ENCODE data around the gene RNF217.
A peak's percentile ranks its signal among the peaks of the same experiment; 100 is the strongest.
"Not testable (repeated sequence)": the region's sequence is repeated elsewhere in the genome, so short reads cannot be mapped to it uniquely, and the experiment has no call there.

Gene RNF217

GRCh38 chr6:125020385-125020784, 58.1 kb downstream of the RNF217 start:
- no peak for DNase-seq

- DNase-seq: no peak
Observed at GRCh38 chr6:125022391-125022989, 60.3 kb downstream of the RNF217 start.

DNA sequence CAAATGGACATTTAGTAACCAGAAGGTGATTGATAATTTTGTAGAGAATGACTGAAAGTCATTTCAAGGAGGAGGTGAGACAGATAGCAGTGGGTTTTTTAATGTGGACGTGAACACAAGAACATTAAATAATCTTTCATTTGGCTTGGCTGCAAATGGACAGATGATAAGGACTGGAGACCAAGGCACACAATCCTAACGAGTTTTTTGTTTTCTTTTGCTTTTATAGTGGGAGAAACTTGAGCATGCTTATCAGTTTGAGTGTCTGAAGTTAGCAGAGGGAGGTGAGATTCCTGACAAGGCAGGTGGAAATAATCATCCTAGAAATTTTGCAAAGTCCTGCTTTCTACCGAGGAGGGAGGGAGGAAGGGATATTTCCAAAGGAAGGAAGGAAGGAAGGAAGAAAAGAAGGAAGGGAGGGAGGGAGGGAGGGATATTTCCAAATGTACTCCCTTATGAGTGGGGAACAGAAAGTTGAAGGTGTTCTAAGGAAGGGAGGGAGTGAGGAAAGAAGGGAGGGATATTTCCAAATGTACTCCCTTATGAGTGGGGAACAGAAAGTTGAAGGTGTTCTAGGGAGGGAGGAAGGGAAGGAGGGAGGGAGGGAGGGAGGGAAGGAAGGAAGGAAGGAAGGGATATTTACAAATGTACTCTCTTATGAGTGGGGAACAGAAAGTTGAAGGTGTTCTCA, 63.1 kb downstream of the RNF217 start:
- no peak for DNase-seq

DNA sequence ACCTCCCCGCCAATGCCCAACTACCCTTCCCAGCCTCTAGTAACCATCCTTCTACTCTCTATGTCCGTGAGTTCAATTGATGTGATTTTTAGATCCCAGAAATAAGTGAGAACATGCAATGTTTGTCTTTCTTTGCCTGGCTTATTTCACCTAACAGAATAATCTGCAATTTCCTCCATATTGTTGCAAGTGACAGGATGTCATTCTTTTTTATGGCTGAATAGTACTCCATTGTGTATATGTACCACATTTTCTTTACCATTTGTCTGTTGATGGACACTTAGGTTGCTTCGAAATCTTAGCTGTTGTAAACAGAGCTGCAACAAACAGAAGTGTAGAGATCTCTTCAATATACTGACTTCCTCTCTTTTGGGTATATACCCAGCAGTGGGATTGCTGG, 65.0 kb downstream of the RNF217 start:
- no peak for DNase-seq

- no peak for DNase-seq
Observed at GRCh38 chr6:125030969-125031368, 68.7 kb downstream of the RNF217 start.

DNA sequence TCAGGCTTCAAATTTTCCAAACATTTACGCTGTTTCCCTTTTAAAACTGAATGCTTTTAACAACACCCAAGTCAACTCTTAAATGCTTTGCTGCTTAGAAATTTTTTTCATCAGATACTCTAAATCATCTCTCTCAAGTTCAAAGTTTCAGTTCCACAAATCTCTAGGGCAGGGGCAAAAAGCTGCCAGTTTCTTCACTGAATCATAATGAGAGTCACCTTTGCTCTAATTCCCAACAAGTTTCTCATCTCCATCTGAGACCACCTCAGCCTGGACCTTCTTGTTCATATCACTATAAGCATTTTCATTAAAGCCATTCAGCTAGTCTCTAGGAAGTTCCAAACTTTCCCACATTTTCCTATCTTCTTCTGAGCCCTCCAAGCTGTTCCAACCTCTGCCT, 69.1 kb downstream of the RNF217 start:
- DNase-seq: no peak

DNA sequence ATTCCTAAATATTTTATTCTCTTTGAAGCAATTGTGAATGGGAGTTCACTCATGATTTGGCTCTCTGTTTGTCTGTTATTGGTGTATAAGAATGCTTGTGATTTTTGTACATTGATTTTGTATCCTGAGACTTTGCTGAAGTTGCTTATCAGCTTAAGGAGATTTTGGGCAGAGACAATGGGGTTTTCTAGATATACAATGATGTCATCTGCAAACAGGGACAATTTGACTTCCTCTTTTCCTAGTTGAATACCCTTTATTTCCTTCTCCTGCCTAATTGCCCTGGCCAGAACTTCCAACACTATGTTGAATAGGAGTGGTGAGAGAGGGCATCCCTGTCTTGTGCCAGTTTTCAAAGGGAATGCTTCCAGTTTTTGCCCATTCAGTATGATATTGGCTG, 72.7 kb downstream of the RNF217 start:
- DNase-seq: not testable (repeated sequence)

GRCh38 chr6:125036486-125036885, 74.2 kb downstream of the RNF217 start:
- not testable (repeated sequence) for DNase-seq

DNA sequence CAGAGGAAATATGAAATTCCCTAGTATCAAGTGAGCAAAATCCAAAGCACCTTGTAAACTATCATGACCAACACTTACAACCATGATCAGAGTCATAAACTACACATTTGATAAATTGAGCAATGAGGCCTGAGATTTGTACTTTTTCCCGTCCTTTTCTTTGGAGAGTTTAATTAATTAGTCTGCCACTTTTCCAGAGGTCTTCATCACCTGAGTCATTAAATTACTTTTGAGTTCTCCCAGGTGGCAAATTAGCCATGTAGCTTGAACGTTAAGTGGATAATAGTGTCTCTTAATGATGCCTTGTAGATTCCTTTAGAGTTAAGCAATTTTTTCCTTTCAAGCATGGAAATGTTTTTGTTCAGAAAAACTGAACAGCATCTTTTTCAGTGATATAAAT, 75.6 kb downstream of the RNF217 start:
- DNase-seq: no peak

- no peak for DNase-seq
Observed at GRCh38 chr6:125038925-125039324, 76.7 kb downstream of the RNF217 start.

GRCh38 chr6:125041740-125042459, 79.7 kb downstream of the RNF217 start:
- no peak for DNase-seq

DNA sequence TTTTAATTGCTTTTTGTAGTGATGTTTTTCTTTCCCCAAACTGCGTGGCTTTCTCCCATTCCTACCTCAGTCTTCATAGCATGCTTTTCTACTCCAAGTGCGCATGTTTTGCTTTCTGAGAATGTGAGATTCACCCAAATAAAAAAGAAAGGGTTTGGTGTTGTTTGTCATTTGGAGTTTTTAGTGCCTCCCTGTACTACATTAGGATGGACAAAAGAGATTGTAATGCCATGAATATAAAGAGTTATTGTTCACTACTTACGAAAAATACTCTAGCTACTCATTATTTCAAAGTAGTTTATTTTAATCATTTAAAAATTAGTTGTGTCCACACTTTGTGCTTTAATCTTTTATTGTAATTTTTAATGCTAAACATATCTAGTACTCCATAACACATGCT, 81.8 kb downstream of the RNF217 start:
- DNase-seq: no peak

GRCh38 chr6:125044667-125045066, 82.4 kb downstream of the RNF217 start:
- DNase-seq: no peak

GRCh38 chr6:125046107-125046925, 84.1 kb downstream of the RNF217 start:
- DNase-seq: peak; percentile 62

DNA sequence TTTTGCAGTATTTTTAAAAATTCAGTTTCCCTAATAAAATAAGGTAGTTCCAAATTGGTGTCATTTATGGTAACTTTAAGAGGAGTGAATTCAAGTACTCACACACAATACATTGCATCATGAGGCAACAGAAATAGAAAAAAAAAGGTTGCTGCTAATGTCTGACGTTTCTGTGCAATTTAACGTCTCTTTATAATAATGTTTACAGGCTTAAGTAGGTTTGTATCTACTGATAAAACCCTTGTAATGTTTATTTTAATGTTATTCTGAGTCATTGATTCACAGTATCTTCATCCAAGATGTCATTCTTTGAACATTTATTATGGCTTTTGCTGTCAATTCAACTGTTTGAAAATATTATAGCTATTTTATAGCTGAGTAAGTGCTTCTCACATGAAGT, 86.0 kb downstream of the RNF217 start:
- no peak for DNase-seq

DNA sequence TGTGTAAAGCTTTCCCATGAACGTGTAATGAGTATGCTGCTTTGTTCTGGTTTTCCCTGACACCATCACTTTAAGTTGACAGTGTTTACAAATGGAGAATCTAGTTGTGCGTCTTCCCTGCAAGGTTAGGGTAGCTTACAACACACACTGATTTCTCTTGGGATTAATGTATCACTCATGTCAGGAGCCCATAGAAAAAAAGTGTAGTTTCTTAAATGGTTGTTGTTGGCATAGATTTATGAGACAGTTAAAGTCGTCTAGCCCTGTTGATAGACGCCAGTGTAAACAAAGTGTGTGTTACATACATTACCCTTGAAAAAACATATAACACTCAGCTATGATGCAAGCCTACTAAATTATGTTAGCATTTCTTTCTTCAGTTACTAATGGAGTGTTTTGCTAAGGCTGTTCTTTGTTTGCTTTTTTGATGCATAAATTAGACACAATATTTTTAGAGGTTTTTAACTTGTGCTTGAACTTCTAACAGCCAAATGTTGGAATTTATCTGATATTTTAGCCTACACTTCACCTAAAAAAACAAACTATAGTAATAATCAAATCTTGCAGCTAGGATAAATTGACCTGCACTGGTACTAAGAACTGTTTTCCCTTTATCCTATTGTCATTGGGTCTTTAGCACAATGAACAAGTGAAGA, 88.6 kb downstream of the RNF217 start:
- DNase-seq: no peak

DNA sequence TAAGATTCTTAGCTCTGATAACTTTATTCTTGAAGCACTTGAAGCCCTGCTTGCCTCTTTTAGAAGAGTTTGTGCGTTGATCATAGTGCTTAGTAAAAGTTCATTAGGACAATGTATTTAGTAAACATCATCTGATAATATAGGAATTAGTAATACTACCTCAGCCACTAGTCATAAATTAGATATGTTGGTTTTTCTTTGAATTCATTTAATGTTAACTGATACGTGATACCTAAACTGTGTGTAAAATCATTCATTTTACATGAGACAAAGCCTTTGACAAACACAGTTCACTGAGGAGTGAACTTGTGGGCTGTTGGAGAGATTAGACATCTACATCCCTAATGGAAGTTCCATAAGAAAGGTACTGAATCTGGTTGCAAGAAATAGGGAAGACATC, 91.6 kb downstream of the RNF217 start:
- DNase-seq: no peak

GRCh38 chr6:125054331-125054730, 92.1 kb downstream of the RNF217 start:
- DNase-seq: no peak

- no peak for DNase-seq
Observed at GRCh38 chr6:125057392-125058246, 95.4 kb downstream of the RNF217 start.

GRCh38 chr6:125058546-125058945, 96.3 kb downstream of the RNF217 start:
- DNase-seq: no peak

- DNase-seq: no peak
Observed at GRCh38 chr6:125063307-125063706, 101.1 kb downstream of the RNF217 start.

DNA sequence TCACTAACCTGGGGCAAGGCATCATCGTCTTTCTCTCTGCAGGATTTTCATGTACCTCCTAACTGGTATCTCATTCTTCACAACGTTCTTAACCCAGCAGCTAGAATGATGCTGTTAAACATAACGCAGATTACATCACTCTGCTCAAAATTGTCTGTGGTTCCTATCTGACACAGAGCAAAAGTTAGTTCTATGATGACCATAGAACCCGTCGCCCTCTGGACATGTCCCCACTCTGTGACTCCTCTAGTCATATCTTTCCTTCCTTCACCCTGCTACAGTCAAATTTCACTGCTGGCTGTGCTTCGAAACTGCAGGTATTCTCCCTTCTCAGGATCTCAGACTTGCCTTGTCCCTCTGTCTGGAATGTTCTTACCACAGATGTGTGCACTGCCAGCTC, 103.9 kb downstream of the RNF217 start:
- no peak for DNase-seq

All from NCI-H524 treated with DMSO at 0.1 percent for 48 hours (cell line).